Measurements from ENCODE around the gene HDAC3.
A peak's percentile ranks its signal among the peaks of the same experiment; 100 is the strongest.
"Not testable (repeated sequence)": the region's sequence is repeated elsewhere in the genome, so short reads cannot be mapped to it uniquely, and the experiment has no call there.

The HDAC3 gene

DNA sequence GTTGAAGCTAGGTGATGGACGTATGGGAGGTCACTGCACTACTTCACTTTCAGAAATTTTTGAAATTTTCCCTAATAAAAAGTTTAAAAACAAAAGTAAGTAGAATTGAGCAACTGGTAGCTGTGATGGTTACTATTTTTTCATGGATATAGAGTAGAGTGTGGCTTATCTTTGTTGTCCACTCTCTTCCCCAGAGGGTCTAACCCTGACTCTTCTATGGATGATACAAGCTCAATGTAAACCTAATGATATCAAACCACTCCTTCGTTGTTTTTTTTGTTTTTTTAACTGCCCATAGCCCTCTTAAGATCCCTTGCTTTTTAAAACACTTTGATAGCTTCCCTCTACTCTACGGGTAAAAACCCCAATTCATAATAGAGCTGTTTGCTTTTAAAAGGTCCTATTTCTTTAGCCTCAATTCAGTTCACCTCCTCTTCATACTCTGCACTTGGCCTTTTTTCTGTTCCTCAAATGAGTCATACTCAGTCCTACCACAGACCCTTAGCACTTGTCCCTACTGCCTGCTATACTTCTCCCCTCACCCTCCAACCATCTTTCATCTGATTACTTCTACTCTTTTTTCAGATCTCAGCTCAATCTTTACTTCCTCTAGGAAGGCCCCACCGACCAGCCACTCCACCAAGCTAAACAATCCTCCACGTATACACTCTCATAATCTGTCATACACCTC lies 2.6 kb downstream of the HDAC3 start:
- no peak for DNase-seq

DNA sequence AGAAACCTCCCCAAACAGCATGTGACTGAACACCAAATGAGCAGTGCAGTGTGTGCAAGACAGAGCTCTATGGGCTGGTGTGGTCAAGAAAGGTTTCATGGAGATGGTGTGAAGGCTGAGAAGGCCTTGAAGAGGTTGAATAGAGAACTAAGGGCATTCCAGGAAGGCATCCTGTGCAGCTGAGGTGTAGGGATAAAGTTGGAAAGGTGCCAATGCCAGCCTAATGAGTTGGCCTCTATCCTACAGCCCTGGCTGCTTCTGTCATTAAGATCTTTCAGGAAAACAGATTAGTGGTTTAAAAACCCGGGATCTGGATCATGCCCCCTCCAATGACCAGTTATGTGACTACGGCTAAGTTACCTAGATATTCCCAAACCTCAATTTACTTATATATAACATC lies 4.0 kb downstream of the HDAC3 start:
- peak; percentile 62 for DNase-seq

DNA sequence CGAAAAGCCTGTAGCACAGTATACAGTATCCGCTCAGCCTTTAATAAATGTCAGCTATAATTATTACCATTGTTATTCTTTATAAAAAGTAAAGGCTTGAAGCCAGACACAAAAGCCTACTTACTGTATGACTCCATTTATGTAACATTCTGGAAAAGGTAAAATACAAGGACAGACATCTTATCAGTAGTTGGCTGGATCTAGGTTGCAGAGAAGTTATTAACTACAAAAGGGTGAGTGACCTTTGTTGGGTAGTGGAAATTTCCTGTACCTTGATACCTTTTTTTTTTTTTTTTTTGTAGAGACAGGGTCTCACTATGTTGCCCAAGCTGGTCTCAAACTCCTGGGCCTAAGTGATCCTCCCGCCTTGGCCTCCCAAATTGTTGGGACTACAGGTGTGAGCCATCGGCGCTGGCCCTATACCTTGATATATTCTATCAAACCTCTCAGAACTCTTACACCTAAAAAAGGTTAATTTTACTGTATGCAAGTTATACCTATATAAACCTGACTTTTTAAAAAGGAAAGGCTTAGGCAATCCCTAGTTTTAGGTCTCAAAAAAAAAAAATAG lies 6.0 kb downstream of the HDAC3 start:
- no peak for DNase-seq

DNA sequence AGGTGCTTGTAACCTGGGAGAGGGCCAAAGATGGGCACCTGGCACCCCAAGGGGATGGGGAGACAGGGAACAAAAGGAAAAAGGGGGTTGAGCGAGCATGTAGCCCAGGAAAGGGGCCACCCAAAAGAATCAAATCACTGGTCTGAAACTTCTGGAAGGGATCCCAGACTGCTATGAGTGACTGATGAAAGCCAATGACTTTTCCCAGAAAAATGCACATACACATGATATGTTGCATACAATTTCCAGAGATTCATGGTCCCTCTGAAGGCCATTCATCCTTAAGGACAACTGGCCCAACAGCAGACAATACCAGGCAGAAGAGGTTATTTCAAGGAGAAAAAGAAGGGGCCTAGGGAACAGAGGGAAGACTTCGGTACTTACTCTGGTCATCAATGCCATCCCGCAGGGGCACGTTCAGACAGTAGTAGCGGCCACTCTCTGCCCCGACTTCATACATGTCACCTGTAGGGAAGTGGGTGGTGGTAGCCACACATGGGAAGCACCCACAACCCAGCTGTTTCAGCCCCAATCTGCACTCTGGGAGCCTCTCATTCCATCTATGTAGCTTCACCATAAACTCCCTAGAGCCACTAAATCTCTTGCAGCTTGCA lies 8.4 kb downstream of the HDAC3 start:
- no peak for DNase-seq

DNA sequence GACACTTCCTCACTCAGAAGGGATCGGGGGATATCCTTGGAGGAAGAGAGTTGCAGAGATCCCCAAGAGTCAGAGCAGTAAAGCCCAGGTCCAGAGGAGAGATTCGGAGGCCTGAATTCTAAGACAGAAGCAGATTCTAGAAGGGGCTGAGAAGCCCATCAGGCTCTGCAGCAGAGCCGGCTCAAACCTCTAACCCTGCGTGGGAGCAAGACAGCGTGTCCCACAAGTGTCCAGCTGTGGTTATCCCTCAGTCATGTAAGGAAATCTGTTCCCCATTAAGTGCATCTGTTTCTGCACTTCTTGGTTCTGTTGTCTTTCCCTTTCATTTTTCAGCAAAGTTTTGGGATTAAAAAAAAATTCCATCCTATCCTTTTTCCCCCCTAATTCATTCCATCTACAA lies 13.0 kb downstream of the HDAC3 start:
- DNase-seq = no peak

GRCh38 chr5:141623186-141623585 lies 13.5 kb downstream of the HDAC3 start:
- no peak for DNase-seq

- DNase-seq = peak; percentile 99
These were observed 17.7 kb downstream of the HDAC3 start, which contains the start of gene DIAPH1 for GRCh38 chr5:141618804-141619554. TSS of gene DIAPH1 (minus strand) at chr5:141619000. CDS start at chr5:141618914, 86 bp downstream.

- DNase-seq = peak; percentile 84
These were observed 18.4 kb downstream of the HDAC3 start for GRCh38 chr5:141618030-141618803.

GRCh38 chr5:141617682-141618029 lies 19.0 kb downstream of the HDAC3 start:
- peak; percentile 18 for DNase-seq

DNA sequence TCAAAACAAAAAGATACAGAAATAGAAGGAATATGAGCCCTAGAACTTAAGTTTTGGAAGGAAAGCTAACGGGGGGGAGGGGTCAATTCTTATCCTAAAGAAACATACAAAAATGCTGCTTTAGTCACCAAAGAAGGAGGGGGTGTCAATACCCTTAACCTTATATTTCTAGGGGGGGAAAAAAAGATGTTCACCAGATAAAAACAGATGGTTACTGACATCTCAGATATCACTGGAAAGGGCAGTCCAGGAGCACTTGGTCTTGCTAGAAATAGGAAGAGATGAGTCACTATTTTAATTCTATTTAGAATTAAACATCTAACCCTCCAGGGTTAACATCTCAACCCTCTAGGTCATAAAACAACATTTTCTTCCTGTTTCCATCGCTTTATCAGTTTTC lies 19.5 kb downstream of the HDAC3 start:
- no peak for DNase-seq

- no peak for DNase-seq
These were observed 20.5 kb downstream of the HDAC3 start for GRCh38 chr5:141615991-141616720.

DNA sequence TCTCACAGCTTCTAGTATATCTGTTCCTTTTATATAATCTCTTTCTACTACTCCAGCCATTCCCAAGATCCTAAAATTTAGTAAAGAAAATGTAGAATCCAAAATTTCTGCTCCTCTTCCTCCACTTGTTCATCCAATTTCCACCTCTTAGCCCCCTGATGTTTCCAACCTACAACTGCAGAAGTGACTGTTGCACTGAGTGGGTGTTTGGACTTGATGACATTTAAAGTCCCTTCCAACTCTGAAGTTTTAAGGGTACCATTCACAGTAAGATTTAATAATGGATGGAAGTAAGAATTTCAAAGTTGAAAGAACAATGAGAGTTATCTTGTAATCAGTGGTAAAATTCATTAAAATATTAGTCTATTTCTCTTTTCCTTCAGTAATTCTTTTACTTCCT lies 23.3 kb downstream of the HDAC3 start:
- no peak for DNase-seq

- DNase-seq = no peak
These were observed 25.4 kb downstream of the HDAC3 start for GRCh38 chr5:141611289-141611688.

GRCh38 chr5:141609921-141610320 lies 26.7 kb downstream of the HDAC3 start:
- not testable (repeated sequence) for DNase-seq

GRCh38 chr5:141609044-141609443 lies 27.6 kb downstream of the HDAC3 start:
- DNase-seq = no peak

- DNase-seq = no peak
These were observed 28.1 kb downstream of the HDAC3 start for GRCh38 chr5:141608557-141608956.

DNA sequence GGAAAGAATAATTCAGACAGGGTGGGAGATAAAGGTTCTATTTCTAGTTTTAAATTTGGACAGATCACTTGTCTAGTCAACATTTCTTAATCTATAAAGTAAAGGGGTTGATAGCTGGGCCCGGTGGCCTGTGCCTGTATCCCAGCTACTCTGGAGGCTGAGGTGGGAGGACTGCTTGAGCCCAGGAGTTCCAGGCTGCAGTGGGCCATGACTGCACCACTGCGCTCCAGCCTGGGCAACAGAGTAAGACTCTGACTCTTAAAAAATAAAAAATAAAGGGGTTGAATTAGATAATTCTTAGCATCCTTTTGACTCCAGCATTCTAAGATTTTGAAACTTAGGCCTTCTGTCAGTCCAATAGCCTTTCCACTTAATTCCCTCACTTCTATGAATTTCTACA lies 28.6 kb downstream of the HDAC3 start:
- DNase-seq = no peak

GRCh38 chr5:141605523-141606277 lies 30.9 kb downstream of the HDAC3 start:
- DNase-seq = no peak

GRCh38 chr5:141603923-141604717 lies 32.5 kb downstream of the HDAC3 start:
- peak; percentile 21 for DNase-seq

GRCh38 chr5:141602606-141603005 lies 34.0 kb downstream of the HDAC3 start:
- DNase-seq = no peak

All from NCI-H69 (cell line).